HG02840 (cell line): ENCODE data around the gene LRP2BP.

Source experiments
- ATAC-seq: cut with Tn5 transposase; IDR thresholded peaks from one replicate; pipeline ENCODE4 v1.9.1; 2021; ENCODE audit warnings: mild to moderate bottlenecking, moderate library complexity, moderate number of reproducible peaks; ENCODE audit not compliant: unreplicated experiment, low FRiP score

LRP2BP gene

DNA sequence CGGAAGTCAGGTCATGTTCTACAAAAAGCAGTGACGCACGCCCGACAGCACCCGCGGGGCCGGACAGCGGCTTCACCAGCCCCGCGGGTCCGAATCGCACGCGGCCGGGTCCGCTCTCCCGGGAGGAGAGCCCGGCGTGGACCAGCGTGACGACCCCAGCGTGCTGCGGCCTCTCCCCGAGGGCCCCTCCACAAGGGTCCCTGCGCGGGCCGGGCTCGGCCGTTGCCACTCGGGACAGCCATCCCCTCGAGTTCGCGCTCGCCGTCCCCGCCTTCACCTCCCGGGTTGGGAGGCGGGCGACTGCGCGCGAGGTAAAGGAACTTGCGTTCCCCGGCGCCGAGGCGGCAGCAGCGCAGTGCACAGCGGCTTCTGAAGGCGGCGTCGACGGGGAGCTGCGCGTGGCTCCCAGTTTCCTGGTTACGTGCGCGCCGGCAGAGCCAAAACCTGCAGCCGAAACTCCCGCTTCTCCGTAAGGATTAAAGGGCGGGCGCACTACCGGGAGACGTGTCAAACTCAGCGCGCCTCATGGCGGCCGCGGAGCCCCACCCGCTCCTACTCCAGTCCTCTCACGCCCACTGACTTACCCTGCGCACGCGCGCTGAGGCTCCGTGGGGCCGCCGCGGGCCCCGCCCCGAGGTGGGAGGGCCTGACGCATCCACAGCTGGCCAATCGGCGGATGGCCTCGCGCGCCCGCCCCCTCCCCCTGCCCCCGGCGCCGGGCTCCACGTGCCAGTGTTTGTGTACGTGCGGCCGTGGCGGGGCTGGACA lies 416 bp upstream of the LRP2BP start:
- peak; percentile 86 for ATAC-seq

- ATAC-seq, result no peak
Observed at GRCh38 chr4:185394568-185395237, 1.0 kb downstream of the LRP2BP start.

DNA sequence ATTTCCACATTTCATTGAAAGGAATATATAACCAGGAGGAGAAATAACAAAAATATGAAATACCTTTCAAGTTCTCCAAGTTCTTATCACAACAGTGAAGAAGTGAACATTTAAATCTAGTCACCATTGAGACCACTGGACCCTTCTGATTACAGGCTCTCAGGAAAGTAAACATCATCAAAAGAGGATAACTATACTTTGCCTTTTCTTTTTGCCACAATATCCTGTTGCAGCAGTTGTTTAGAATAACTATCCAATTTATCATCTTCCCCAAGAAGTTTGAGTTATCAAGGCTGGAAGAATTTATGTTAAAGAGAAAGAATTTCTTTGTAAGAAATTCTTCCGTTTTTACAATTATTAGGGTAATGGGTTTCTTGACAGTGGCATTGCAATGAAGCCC lies 3.6 kb downstream of the LRP2BP start:
- ATAC-seq, result no peak

DNA sequence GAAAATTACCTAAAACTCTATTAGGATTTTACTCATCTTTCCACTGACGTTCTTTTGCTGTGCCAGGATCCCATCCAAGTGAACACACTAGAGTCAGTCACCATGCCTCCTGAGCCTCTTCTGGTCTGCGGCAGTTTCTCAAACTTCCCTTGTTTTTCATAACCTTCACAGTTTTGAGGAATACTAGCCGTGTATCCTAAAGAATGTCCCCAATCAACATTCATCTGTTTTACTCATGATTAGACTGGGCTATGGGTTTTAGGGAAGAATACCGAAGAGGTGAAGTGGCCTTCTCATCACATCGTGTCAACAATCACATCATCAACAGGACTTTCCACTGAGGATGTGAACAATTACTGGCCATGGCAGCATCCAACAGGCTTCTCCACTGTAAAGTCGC lies 4.8 kb downstream of the LRP2BP start:
- ATAC-seq, result no peak

GRCh38 chr4:185387957-185388356 lies 7.8 kb downstream of the LRP2BP start:
- ATAC-seq, result no peak

DNA sequence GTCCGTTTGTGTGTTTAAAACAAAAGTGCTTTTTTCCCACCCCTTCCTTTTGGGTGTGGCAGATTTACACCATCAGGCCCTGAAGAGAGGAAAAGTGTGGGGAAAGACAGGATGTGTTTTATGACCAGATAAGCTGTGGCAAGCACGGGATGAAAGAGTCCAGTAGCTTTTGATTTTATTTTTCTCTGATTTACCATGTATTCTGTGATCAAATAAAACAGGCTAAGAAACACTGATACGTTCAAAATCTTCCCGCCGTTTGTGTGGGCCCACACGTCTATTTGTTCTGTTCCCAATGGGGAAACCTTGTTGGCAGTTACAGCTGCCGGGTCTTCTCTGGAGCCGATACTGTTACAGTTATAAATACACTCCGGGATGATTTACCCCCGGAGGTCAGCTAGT lies 10.8 kb downstream of the LRP2BP start:
- no peak for ATAC-seq

GRCh38 chr4:185384061-185384460 lies 11.7 kb downstream of the LRP2BP start:
- no peak for ATAC-seq

DNA sequence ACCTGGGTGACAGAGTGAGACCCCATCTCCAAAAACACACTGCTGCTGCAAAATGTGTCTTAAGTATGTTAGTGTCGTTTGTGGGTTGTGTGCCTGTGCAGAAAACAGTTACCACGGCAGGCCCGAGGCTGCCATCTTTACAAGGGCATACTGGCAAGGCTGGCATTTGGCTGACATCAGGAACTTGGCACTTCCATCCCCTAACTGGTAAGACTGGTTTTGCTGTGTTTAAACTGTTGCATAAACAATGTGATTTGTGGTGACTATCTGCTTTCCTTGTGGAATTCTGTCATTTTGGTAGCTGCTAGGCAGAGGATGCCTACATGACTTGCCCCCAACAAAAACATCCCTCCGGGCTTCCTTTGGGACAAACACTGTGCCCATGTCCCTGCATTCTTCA lies 12.3 kb downstream of the LRP2BP start:
- no peak for ATAC-seq

- no peak for ATAC-seq
Observed at GRCh38 chr4:185382754-185383153, 13.0 kb downstream of the LRP2BP start.

DNA sequence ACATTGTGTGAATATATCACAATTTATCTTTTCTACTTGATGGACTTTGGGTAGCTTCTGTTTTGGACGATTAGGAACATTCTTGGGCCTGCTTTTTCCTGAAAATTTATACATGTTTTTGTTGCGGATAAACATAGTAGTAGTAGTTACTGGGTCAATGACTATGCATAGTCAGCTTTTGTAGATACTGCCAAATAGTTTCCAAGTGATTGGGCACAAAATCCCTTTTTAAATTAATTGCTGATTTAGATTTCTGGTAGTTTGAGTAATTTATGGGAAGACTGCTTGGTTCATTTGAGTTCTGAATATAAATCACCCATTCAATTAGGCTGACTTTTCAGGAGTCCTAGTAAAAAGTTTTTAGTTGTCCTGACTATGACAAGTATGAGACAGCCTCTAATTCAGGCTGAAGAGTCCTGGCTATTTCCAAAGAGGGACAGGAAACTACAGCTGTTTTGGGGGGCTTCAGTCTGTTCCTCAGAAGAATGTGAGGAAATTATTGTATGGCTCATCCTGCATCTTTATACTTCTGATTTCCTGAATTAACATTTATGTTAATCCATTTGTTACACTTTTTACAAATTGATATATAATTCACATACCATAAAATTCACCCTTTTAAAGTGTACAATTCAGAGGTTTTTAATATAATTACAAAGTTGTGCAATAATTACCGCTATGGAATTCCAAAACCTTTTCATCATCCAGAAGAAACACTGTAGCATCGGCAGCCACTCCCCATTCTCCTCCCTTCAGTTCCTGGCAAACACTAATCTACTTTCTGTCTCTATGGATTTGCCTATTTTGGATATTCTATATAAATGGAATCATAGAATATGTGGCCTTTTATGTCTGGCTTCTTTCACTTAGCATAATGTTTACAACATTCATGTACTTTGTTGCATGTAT lies 14.2 kb downstream of the LRP2BP start:
- ATAC-seq, result no peak

- no peak for ATAC-seq
Observed at GRCh38 chr4:185380320-185380719, 15.4 kb downstream of the LRP2BP start.

- ATAC-seq, result no peak
Observed at GRCh38 chr4:185379326-185380295, 16.1 kb downstream of the LRP2BP start.

DNA sequence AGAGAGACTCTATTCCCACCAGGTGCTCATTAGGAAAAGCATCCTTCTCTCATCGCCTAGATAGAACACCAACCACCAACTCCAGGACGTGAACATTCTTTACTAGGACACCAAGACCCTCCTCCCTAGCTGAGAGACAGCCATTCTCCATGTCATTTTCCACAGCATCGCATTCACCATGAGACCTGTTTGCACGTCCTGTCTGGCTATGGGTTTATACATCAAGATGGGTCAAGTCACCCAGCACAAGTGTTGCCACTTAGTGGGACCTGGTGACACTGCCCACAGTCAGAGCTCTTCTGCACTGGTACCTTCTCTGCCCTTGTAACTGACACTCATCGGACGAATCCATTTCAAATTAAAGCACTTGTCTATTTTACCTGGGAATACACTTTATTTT lies 17.5 kb downstream of the LRP2BP start:
- ATAC-seq, result no peak

- no peak for ATAC-seq
Observed at GRCh38 chr4:185374573-185374972, 21.2 kb downstream of the LRP2BP start.

DNA sequence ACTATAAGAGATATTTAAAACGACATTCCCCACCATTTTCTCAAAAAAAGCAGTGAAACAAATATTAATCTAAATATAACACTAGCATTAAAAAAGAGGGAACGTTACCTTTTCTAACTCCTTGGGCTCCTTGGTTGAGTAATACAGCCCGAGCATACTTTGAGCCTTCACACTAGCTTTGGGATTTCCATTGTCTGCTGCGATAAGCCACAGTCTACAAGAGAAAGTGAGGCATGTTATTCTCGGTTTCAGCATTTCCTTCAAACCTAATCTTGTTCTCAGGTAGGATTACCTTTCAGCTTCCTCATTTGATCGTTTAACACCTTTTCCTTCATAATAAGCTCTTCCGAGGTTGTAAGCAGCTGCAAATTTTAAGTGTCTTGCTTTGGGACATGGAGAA lies 21.7 kb downstream of the LRP2BP start:
- no peak for ATAC-seq

DNA sequence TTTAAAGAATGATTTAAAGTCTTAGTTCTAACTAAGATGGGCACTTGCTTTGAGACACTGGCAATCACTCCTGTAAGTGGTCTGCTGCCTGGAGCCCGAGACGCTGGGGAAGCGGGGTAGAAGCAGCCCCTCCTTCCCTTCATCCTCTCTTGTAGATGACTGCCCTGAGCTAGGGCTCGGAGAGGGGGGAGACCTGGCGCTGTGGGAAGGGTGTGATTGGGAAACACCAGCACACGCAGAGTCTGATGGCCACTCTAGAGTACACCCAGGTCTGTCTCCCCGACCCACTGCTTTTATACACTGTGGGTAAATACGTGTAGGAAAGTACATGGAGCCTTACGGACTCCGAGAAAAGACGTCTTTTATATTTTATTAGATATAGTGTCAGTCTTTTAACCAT lies 24.0 kb downstream of the LRP2BP start:
- no peak for ATAC-seq

GRCh38 chr4:185370268-185370949 lies 25.3 kb downstream of the LRP2BP start:
- no peak for ATAC-seq

DNA sequence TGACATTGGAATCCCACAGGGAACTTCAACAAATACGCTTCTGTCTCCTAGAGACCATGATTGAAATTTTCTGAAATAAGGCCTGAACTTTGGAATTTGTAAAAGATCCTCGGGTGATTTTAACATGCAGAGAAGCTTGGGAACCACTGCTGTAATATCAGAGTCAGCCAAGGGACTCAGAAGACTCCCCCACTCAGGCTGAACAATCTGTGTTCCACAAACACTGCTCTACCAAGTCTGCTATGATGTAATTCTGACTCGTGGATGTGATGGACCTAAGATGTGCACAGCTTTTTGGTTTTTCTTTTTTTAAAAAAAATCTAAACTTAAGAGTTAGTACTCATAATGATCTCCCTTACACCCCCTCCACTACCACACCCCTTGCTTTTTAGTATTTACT lies 26.0 kb downstream of the LRP2BP start:
- ATAC-seq, result no peak

DNA sequence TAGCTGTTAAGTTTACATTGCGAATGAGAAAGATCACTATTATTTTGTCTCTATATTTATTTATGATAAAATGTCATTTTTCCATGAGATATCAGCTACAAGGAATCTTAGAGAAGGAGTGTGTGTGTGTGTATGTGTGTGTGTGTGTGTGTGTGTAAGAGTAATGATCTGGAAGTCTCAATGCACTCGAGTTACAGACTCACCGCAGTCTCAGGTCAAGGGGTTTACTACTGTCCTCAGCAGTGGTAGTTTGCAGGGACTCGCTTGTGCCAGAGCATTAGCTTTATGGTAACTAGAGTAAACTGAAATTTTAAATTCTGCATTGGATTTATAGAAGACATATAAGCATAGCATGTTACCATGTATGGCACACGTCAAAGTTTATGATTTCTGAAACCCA lies 30.8 kb downstream of the LRP2BP start:
- ATAC-seq, result no peak
